ENCODE results near the gene CMTM8.

Gene CMTM8

GRCh38 chr3:32280262-32280910, 41.9 kb downstream of the CMTM8 start:
- no peak for DNase-seq (ENCODE audit: low read depth)

- DNase-seq (ENCODE audit: low read depth), result no peak
Observed at GRCh38 chr3:32281570-32282106, 43.2 kb downstream of the CMTM8 start.

- no peak for DNase-seq (ENCODE audit: low read depth)
Observed at GRCh38 chr3:32282578-32283154, 44.2 kb downstream of the CMTM8 start.

GRCh38 chr3:32283304-32283703, 44.8 kb downstream of the CMTM8 start:
- no peak for DNase-seq (ENCODE audit: low read depth)

GRCh38 chr3:32284443-32285212, 46.1 kb downstream of the CMTM8 start:
- DNase-seq (ENCODE audit: low read depth), result no peak

GRCh38 chr3:32285891-32286290, 47.4 kb downstream of the CMTM8 start:
- no peak for DNase-seq (ENCODE audit: low read depth)

GRCh38 chr3:32288819-32289218, 50.3 kb downstream of the CMTM8 start:
- no peak for DNase-seq (ENCODE audit: low read depth)

GRCh38 chr3:32290619-32291018, 52.1 kb downstream of the CMTM8 start:
- no peak for DNase-seq (ENCODE audit: low read depth)

GRCh38 chr3:32292085-32292796, 53.8 kb downstream of the CMTM8 start:
- DNase-seq (ENCODE audit: low read depth), result no peak

GRCh38 chr3:32293903-32294302, 55.4 kb downstream of the CMTM8 start:
- DNase-seq (ENCODE audit: low read depth), result no peak

GRCh38 chr3:32296251-32297204, 58.0 kb downstream of the CMTM8 start:
- no peak for DNase-seq (ENCODE audit: low read depth)

- DNase-seq (ENCODE audit: low read depth), result no peak
Observed at GRCh38 chr3:32297366-32297765, 58.9 kb downstream of the CMTM8 start.

GRCh38 chr3:32301426-32301825, 62.9 kb downstream of the CMTM8 start:
- DNase-seq (ENCODE audit: low read depth), result no peak

- DNase-seq (ENCODE audit: low read depth), result no peak
Observed at GRCh38 chr3:32302601-32303398, 64.3 kb downstream of the CMTM8 start.

- no peak for DNase-seq (ENCODE audit: low read depth)
Observed at GRCh38 chr3:32303399-32303747, 64.9 kb downstream of the CMTM8 start.

GRCh38 chr3:32303977-32304881, 65.7 kb downstream of the CMTM8 start:
- no peak for DNase-seq (ENCODE audit: low read depth)

GRCh38 chr3:32305361-32305876, 66.9 kb downstream of the CMTM8 start:
- no peak for DNase-seq (ENCODE audit: low read depth)

GRCh38 chr3:32306072-32306471, 67.6 kb downstream of the CMTM8 start:
- DNase-seq (ENCODE audit: low read depth), result no peak

- DNase-seq (ENCODE audit: low read depth), result no peak
Observed at GRCh38 chr3:32307591-32307990, 69.1 kb downstream of the CMTM8 start.
